Activated CD4-positive, alpha-beta T cell treated with anti-CD3 and anti-CD28 coated beads, Interleukin-2, amount 10 ng/mL, durations not matched to agents 7 days and 5 days (primary cell): ENCODE results near the gene MASP1. TPM values are rescaled to one million over a fixed set of nuclear protein-coding genes. Genes with fewer than 3 reads are reported as not detected.

ENCODE experiments used
- CTCF ChIA-PET: fragments of 350-600 bp; sonication (Branson Sonifier 250); formaldehyde crosslinking; loops from one replicate; lab custom pipeline; 2021; ENCODE audit warnings: antibody characterized with exemption; lab: Charles Lee
- POLR2A ChIA-PET: fragments of 350-600 bp; sonication (Branson Sonifier 250); formaldehyde crosslinking; loops from one replicate; lab custom pipeline; 2021; ENCODE audit warnings: antibody characterized with exemption; lab: Charles Lee
- DNase-seq: peaks from one replicate; pipeline ENCODE4 v3.0.0-alpha.2; 2020
- H3K27ac Mint-ChIP-seq: one replicate; pipeline ENCODE4 v1.8.0; 2021; ENCODE audit warnings: mild to moderate bottlenecking, moderate library complexity, mixed read lengths
- H3K27me3 Mint-ChIP-seq: one replicate; pipeline ENCODE4 v1.8.0; 2021; ENCODE audit warnings: mixed read lengths
- H3K36me3 Mint-ChIP-seq: one replicate; pipeline ENCODE4 v1.8.0; 2021; ENCODE audit warnings: low read depth, mixed read lengths
- H3K4me1 Mint-ChIP-seq: one replicate; pipeline ENCODE4 v1.8.0; 2021; ENCODE audit warnings: mixed read lengths
- H3K4me3 Mint-ChIP-seq: one replicate; pipeline ENCODE4 v1.8.0; 2021; ENCODE audit warnings: mild to moderate bottlenecking, moderate library complexity, mixed read lengths
- H3K9me3 Mint-ChIP-seq: one replicate; pipeline ENCODE4 v1.8.0; 2021; ENCODE audit warnings: mixed read lengths
- total RNA-seq, 2 experiments: library from RNA; stranded (reverse); gene quantifications; one replicate each; pipeline ENCODE4 v1.2.3, GENCODE V29; 2021

Gene MASP1
- total RNA-seq = not detected

- Mint-ChIP-seq H3K36me3 (no peaks in the 10 kb centered on the region), H3K27me3 (peaks cover 54% of the 10 kb centered on the region), H3K9me3 (no peaks in the 10 kb centered on the region), H3K4me1 (no peaks in the 10 kb centered on the region), H3K4me3 (no peak within 1 kb of the TSS), H3K27ac (no peak within 1 kb of the TSS)
- POLR2A ChIA-PET = no interaction called here
- DNase-seq = no peak
- CTCF ChIA-PET = no interaction called here
Observed at GRCh38 chr3:187291512-187292132, at the start of gene MASP1. Gene MASP1 (minus strand): TSS chr3:187291737. CDS start chr3:187291632, 105 bp downstream.

- POLR2A ChIA-PET = no interaction called here
- H3K9me3 Mint-ChIP-seq = no peaks in the 10 kb centered on the region
- H3K27me3 Mint-ChIP-seq = peaks cover 23% of the 10 kb centered on the region
- no peak overlapping the region for H3K4me3 Mint-ChIP-seq
- DNase-seq = no peak
- H3K27ac Mint-ChIP-seq = no peak overlapping the region
- H3K36me3 Mint-ChIP-seq = no peaks in the 10 kb centered on the region
- CTCF ChIA-PET = interaction anchor here (0.8 to 0.9 kb wide), 2 partner anchors 12 to 18 kb away, joined by 3 to 4 read pairs; no protein-coding TSS in a partner anchor
- no peaks in the 10 kb centered on the region for H3K4me1 Mint-ChIP-seq
Observed at GRCh38 chr3:187340578-187340977, 49.0 kb upstream of the MASP1 start.

- no peaks in the 10 kb centered on the region for H3K4me1 Mint-ChIP-seq
- H3K36me3 Mint-ChIP-seq = no peaks in the 10 kb centered on the region
- H3K4me3 Mint-ChIP-seq = no peak overlapping the region
- no peak overlapping the region for H3K27ac Mint-ChIP-seq
- H3K9me3 Mint-ChIP-seq = no peaks in the 10 kb centered on the region
- no peak for DNase-seq
- CTCF ChIA-PET = interaction anchor here (1.6 kb wide), 1 partner anchor 18 kb away, joined by 3 read pairs; no protein-coding TSS in a partner anchor
- POLR2A ChIA-PET = no interaction called here
- peaks cover 18% of the 10 kb centered on the region for H3K27me3 Mint-ChIP-seq
Observed at GRCh38 chr3:187336322-187336721, 44.8 kb upstream of the MASP1 start.

GRCh38 chr3:187334904-187335303 is 43.4 kb upstream of the MASP1 start:
- no peak for DNase-seq
- POLR2A ChIA-PET = no interaction called here
- Mint-ChIP-seq H3K36me3 (no peaks in the 10 kb centered on the region), H3K4me1 (no peaks in the 10 kb centered on the region), H3K27ac (no peak overlapping the region), H3K27me3 (peaks cover 9% of the 10 kb centered on the region), H3K4me3 (no peak overlapping the region), H3K9me3 (no peaks in the 10 kb centered on the region)
- CTCF ChIA-PET = no interaction called here

DNA sequence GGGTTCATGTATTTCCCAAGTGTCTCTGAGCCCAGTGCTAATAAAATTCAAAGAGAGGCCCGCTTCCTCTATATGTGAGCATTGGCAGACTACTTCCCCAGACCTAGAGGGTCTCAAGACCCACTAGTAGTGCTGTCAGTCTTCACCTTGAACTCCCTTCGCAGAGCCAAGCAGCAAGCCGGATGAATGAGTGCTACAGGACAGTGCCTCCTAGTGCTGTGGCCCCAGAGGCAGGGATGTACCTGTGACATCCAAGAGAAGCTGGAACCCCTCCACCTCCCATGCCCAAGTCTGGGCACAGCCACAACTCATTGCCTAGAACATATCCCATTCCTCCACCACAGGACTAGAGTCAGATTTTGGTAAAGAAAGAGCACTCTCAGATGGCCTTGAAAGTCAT is 37.2 kb upstream of the MASP1 start:
- Mint-ChIP-seq H3K9me3 (no peaks in the 10 kb centered on the region), H3K36me3 (no peaks in the 10 kb centered on the region), H3K27me3 (peaks cover 3% of the 10 kb centered on the region), H3K4me3 (no peak overlapping the region), H3K27ac (no peak overlapping the region), H3K4me1 (no peaks in the 10 kb centered on the region)
- no peak for DNase-seq
- POLR2A ChIA-PET = no interaction called here
- CTCF ChIA-PET = interaction anchor here (1.6 kb wide), 1 partner anchor 11 kb away, joined by 4 read pairs; no protein-coding TSS in a partner anchor

GRCh38 chr3:187327845-187328244 is 36.3 kb upstream of the MASP1 start:
- peaks cover 6% of the 10 kb centered on the region for H3K27me3 Mint-ChIP-seq
- POLR2A ChIA-PET = no interaction called here
- no peak overlapping the region for H3K4me3 Mint-ChIP-seq
- DNase-seq = no peak
- H3K9me3 Mint-ChIP-seq = no peaks in the 10 kb centered on the region
- no peak overlapping the region for H3K27ac Mint-ChIP-seq
- H3K4me1 Mint-ChIP-seq = no peaks in the 10 kb centered on the region
- CTCF ChIA-PET = interaction anchor here (1.6 kb wide), 1 partner anchor 12 kb away, joined by 4 read pairs; no protein-coding TSS in a partner anchor
- H3K36me3 Mint-ChIP-seq = no peaks in the 10 kb centered on the region

GRCh38 chr3:187325632-187326031 is 34.1 kb upstream of the MASP1 start:
- Mint-ChIP-seq H3K9me3 (no peaks in the 10 kb centered on the region), H3K27me3 (peaks cover 7% of the 10 kb centered on the region), H3K4me3 (no peak overlapping the region), H3K4me1 (peaks cover 4% of the 10 kb centered on the region), H3K36me3 (no peaks in the 10 kb centered on the region), H3K27ac (no peak overlapping the region)
- ChIA-PET CTCF (interaction anchor here (0.6 to 1.0 kb wide), 2 partner anchors 354 to 1385 kb away, joined by 3 read pairs; no protein-coding TSS in a partner anchor), POLR2A (no interaction called here)
- no peak for DNase-seq

- ChIA-PET POLR2A (no interaction called here), CTCF (interaction anchor here (1.1 to 2.3 kb wide), 3 partner anchors 45 to 361 kb away, joined by 3 to 13 read pairs (median 5); partner anchors contain the start of gene RTP4)
- Mint-ChIP-seq H3K4me3 (no peak overlapping the region), H3K36me3 (no peaks in the 10 kb centered on the region), H3K27me3 (peaks cover 12% of the 10 kb centered on the region), H3K4me1 (peaks cover 11% of the 10 kb centered on the region), H3K27ac (no peak overlapping the region), H3K9me3 (no peaks in the 10 kb centered on the region)
- no peak for DNase-seq
Observed at GRCh38 chr3:187323091-187323490, 31.6 kb upstream of the MASP1 start.

DNA sequence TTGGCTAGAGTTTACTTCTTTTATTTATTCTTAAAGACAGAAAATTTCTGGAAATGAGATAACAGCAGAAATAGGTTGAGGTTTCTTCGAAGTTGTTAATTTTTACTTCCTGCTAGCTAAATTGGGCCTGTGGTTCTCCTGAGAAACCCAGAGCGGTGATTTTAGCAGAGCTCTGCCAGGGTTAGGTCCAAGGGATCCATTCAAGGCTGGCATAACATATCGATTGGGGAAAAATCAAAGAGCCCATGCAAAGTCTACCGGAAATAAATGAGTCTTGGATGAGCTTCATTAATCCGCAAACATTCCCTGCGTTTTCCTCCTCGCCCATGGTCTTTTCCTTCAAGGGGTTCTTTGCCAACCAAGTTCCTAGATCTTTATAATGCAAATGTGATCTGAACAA is 30.8 kb upstream of the MASP1 start:
- no peaks in the 10 kb centered on the region for H3K9me3 Mint-ChIP-seq
- H3K27ac Mint-ChIP-seq = no peak overlapping the region
- H3K4me1 Mint-ChIP-seq = peaks cover 11% of the 10 kb centered on the region
- H3K27me3 Mint-ChIP-seq = peaks cover 15% of the 10 kb centered on the region
- no peak overlapping the region for H3K4me3 Mint-ChIP-seq
- no peaks in the 10 kb centered on the region for H3K36me3 Mint-ChIP-seq
- DNase-seq = no peak
- POLR2A ChIA-PET = no interaction called here
- CTCF ChIA-PET = interaction anchor here (0.8 to 2.3 kb wide), 3 partner anchors 172 to 362 kb away, joined by 3 to 13 read pairs (median 3); no protein-coding TSS in a partner anchor

GRCh38 chr3:187321766-187322165 is 30.2 kb upstream of the MASP1 start:
- Mint-ChIP-seq H3K27ac (no peak overlapping the region), H3K4me3 (no peak overlapping the region), H3K27me3 (peaks cover 21% of the 10 kb centered on the region), H3K4me1 (peaks cover 11% of the 10 kb centered on the region), H3K36me3 (no peaks in the 10 kb centered on the region), H3K9me3 (no peaks in the 10 kb centered on the region)
- no peak for DNase-seq
- ChIA-PET POLR2A (no interaction called here), CTCF (interaction anchor here (0.8 to 2.3 kb wide), 4 partner anchors 171 to 362 kb away, joined by 3 to 13 read pairs (median 3); no protein-coding TSS in a partner anchor)

DNA sequence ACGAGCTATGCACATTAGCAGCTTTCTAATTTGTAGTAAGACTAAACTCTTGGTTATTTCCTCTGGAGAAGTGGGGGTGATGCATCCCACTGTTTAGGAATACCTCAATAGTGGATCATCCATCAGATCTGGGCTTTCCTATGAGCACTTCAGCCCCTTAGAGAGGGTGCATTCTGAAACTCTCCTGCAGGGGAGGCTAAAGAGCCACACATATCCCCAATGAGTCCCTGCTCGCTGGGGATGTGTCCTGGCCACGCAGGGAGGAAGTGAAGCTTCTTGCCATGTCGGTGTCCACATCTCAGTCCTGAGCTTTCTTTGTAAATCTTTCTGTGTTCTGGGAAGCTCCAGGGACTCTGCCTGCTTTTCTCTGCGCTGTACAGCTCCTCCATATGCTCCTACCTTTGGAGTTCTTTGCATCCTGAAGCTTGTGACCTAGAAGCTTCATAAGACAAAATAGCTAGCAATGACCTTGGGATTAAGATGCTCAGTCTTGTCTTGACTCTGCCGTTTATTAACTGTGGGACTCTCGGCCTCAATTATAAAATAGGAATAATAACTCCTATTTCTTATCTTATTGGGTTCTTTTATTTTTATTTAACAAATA is 28.3 kb upstream of the MASP1 start:
- CTCF ChIA-PET = interaction anchor here (0.5 to 5.9 kb wide), 26 partner anchors 10 to 410 kb away, joined by 3 to 107 read pairs (median 3); partner anchors contain the start of gene RTP4
- Mint-ChIP-seq H3K27ac (no peak overlapping the region), H3K36me3 (no peaks in the 10 kb centered on the region), H3K4me3 (no peak overlapping the region), H3K9me3 (no peaks in the 10 kb centered on the region), H3K27me3 (peaks cover 28% of the 10 kb centered on the region), H3K4me1 (peaks cover 11% of the 10 kb centered on the region)
- peak; percentile 68 for DNase-seq
- POLR2A ChIA-PET = interaction anchor here (0.6 kb wide), 1 partner anchor 296 kb away, joined by 3 read pairs; no protein-coding TSS in a partner anchor

GRCh38 chr3:187318819-187319616 is 27.5 kb upstream of the MASP1 start:
- Mint-ChIP-seq H3K27ac (no peak overlapping the region), H3K4me1 (peaks cover 11% of the 10 kb centered on the region), H3K36me3 (no peaks in the 10 kb centered on the region), H3K9me3 (no peaks in the 10 kb centered on the region), H3K27me3 (peaks cover 28% of the 10 kb centered on the region), H3K4me3 (no peak overlapping the region)
- peak; percentile 55 for DNase-seq
- POLR2A ChIA-PET = interaction anchor here (0.6 kb wide), 1 partner anchor 297 kb away, joined by 3 read pairs; no protein-coding TSS in a partner anchor
- CTCF ChIA-PET = interaction anchor here (0.5 to 5.9 kb wide), 22 partner anchors 11 to 411 kb away, joined by 3 to 107 read pairs (median 4); partner anchors contain the start of gene RTP4
